Testis (tissue), 3 donors: ENCODE results near the gene UROS. TPM values are rescaled to one million over a fixed set of nuclear protein-coding genes. Genes with fewer than 3 reads are reported as not detected.

Experiments
- DNase-seq: peaks from one replicate; pipeline ENCODE4 v3.0.0-alpha.2; 2019
- H3K27ac ChIP-seq, 2 donors: fragments of 200-600 bp; sonication (generic); one replicate each; pipeline ENCODE4 v1.5.1; 2019
- H3K27me3 ChIP-seq: fragments of 200-600 bp; sonication (generic); one replicate; pipeline ENCODE4 v1.5.1; 2019
- H3K36me3 ChIP-seq: fragments of 200-600 bp; sonication (generic); one replicate; pipeline ENCODE4 v1.5.1; 2017; ENCODE audit warnings: low read depth; ENCODE audit errors: missing control alignments
- H3K4me1 ChIP-seq: fragments of 200-600 bp; sonication (generic); one replicate; pipeline ENCODE4 v1.5.1; 2019
- H3K4me3 ChIP-seq, 2 donors: fragments of 200-600 bp; sonication (generic); one replicate each; pipeline ENCODE4 v1.5.1; 2017 to 2019
- H3K9me3 ChIP-seq: fragments of 200-600 bp; sonication (generic); one replicate; pipeline ENCODE4 v1.5.1; 2017
- CTCF ChIP-seq, 3 experiments: fragments of 450-650 bp in 2 of 3; fragments of 200-600 bp in 1 of 3; sonication (generic) in 1 of 3; IDR thresholded peaks; one replicate each; pipeline ENCODE4 v1.5.1; 2016 to 2019; ENCODE audit warnings: antibody characterized with exemption in 3 of 3, mild to moderate bottlenecking in 2 of 3, moderate library complexity in 1 of 3
- POLR2A ChIP-seq: fragments of 450-650 bp; IDR thresholded peaks from one replicate; pipeline ENCODE4 v1.6.1; 2017; ENCODE audit warnings: antibody characterized with exemption, mild to moderate bottlenecking, moderate library complexity
- WGBS, 2 donors: methylation state at CpG; one replicate each; pipeline ENCODE4 v1.1.5; 2018; 5-methylcytosine and 5-hydroxymethylcytosine counted together
- intact Hi-C: fragments of 100-400 bp; cut with DNase I; formaldehyde crosslinking; loops from one replicate; pipeline ENCODE4 v1.15.1; 2023; ENCODE audit warnings: low total_unique reads
- polyA plus RNA-seq: library from polyadenylated mRNA; stranded (reverse); fragments of 350-450 nt; fragmentation: Illumina TruSeq; extraction: RNeasy Lipid Tissue Mini Kit (QIAGEN cat#74804); gene quantifications from one replicate; pipeline ENCODE4 v1.2.3, GENCODE V29; 2014; ENCODE audit warnings: low read depth, low replicate concordance; ENCODE audit not compliant: insufficient read depth
- total RNA-seq, 2 donors: library from RNA; depleted of rRNA; stranded (reverse); fragments of >200 nt; gene quantifications; one replicate each; pipeline ENCODE4 v1.2.3, GENCODE V29; 2016

Gene UROS
- total and polyA plus RNA-seq, 3 donors from 2014 or later = 62.5 to 70.3 (median 69.2) TPM

DNA sequence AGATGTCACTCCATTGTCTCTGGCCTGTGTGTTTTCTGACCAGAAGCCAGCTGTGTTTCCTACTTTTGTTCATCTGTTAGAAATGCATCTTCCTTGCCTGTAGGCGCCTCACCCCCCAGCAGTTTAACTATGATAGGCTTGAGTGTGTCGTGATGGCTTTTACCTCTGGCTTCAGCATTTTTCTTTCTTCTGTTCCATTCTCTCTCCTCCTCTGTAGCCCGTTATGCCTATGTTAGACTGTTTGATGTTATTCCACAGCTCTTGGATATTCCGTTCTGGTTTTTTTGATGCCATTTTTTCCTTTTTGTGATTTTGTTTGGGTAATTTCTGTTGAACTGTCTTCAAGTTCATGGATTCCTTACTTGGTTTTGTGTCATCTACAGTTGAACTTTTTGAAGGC lies 65.3 kb downstream of the UROS start:
- DNase-seq = no peak
- Histone ChIP-seq H3K27ac (no peak overlapping the region), H3K4me1 (no peaks in the 10 kb centered on the region), H3K4me3 (no peak overlapping the region), H3K27me3 (no peaks in the 10 kb centered on the region), H3K9me3 (no peaks in the 10 kb centered on the region), H3K36me3 (no peaks in the 10 kb centered on the region)
- 93 to 95% methylated on average over 4 of the region's 4 CpGs for WGBS, 2 donors
- intact Hi-C loops = no loop called here
- TF ChIP-seq POLR2A (no peak), CTCF (IDR thresholded peaks at IDR 0.05) (no peak)

- intact Hi-C loops = no loop called here
- TF ChIP-seq POLR2A (no peak), CTCF (IDR thresholded peaks at IDR 0.05) (no peak)
- Histone ChIP-seq H3K36me3 (no peaks in the 10 kb centered on the region), H3K9me3 (no peaks in the 10 kb centered on the region), H3K27ac (no peak overlapping the region), H3K27me3 (no peaks in the 10 kb centered on the region), H3K4me3 (no peak overlapping the region), H3K4me1 (no peaks in the 10 kb centered on the region)
- no peak for DNase-seq
- WGBS, 2 donors = 90 to 93% methylated on average over 5 of the region's 5 CpGs
Observed at GRCh38 chr10:125756853-125757487, 66.1 kb downstream of the UROS start.

DNA sequence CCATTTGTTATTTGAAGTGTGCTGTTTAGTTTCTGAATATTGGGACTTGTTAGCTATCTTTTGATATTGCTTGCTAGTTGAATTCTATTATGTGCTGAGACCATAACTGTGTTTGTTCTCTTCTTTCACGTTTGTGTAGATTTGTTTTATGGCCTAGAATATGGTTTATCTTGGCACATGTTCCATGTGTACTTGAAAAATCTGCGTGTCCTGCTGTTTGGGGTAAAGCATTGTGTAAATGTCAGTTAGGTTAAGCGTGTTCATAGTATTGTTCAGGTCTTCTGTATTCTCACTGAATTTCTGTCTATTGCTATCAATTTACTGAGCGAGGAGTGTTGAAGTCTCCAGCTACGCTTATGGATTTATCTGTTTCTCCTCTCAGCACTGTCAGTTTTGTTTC lies 66.9 kb downstream of the UROS start:
- Histone ChIP-seq H3K4me1 (no peaks in the 10 kb centered on the region), H3K27ac (no peak overlapping the region), H3K27me3 (no peaks in the 10 kb centered on the region), H3K9me3 (no peaks in the 10 kb centered on the region), H3K36me3 (no peaks in the 10 kb centered on the region), H3K4me3 (no peak overlapping the region)
- no peak for DNase-seq
- TF ChIP-seq CTCF (IDR thresholded peaks at IDR 0.05) (no peak), POLR2A (no peak)
- 70 to 75% methylated on average over 5 of the region's 5 CpGs for WGBS, 2 donors
- intact Hi-C loops = no loop called here

DNA sequence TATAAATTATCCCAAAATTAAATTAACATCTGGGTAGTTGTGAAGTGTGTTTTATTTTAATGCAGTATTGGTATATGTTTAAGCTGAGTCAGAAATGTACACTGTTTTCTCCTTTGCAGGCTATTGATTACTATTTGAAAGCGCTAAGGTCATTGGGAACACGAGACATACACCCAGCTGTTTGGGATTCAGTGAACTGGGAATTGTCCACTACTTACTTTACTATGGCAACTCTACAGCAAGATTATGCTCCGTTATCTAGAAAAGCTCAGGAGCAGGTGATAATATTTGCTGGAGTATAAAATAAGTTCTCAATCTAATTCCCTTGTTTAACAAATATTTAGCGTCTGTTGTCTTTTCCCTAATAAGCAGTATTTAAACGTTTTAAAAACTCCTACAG lies 75.6 kb downstream of the UROS start:
- WGBS, 2 donors = 88 to 92% methylated on average over 5 of the region's 5 CpGs
- Histone ChIP-seq H3K4me3 (no peak overlapping the region), H3K9me3 (no peaks in the 10 kb centered on the region), H3K36me3 (no peaks in the 10 kb centered on the region), H3K4me1 (no peaks in the 10 kb centered on the region), H3K27me3 (no peaks in the 10 kb centered on the region), H3K27ac (no peak overlapping the region)
- no peak for DNase-seq
- no peak for TF ChIP-seq POLR2A
- TF ChIP-seq CTCF (IDR thresholded peaks at IDR 0.05) = no peak
- intact Hi-C loops = no loop called here

DNA sequence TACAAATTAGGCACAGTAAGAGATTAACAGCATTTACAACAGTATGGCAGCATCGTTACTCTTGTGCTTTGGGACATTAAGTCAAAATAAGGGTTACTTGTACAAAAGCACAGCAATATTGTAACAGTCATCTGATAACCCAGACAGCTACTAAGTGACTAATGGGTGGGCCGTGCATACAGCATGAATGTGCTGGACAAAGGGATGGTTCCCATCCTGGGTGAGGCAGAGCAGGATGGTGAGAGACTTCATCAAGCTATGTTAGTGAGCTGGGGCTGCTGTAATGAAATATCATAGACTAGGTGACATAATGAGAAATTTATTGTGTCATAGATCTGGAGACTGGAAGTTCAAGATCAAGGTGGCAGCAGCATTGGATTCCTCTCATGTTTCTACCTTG lies 78.1 kb downstream of the UROS start:
- WGBS, 2 donors = 62 to 66% methylated on average over 2 of the region's 2 CpGs
- Histone ChIP-seq H3K9me3 (no peaks in the 10 kb centered on the region), H3K27ac (no peak overlapping the region), H3K27me3 (no peaks in the 10 kb centered on the region), H3K4me3 (no peak overlapping the region), H3K36me3 (no peaks in the 10 kb centered on the region), H3K4me1 (no peaks in the 10 kb centered on the region)
- intact Hi-C loops = no loop called here
- no peak for TF ChIP-seq POLR2A
- TF ChIP-seq CTCF (IDR thresholded peaks at IDR 0.05) = no peak
- DNase-seq = peak; percentile 28
